Activated CD8-positive, alpha-beta memory T cell treated with anti-CD3 and anti-CD28 coated beads, Interleukin-2, amount 50 U/mL, for 24 hours (primary cell): ENCODE measurements around the gene VCL.
"Not testable (repeated sequence)": the region's sequence is repeated elsewhere in the genome, so short reads cannot be mapped to it uniquely, and the experiment has no call there.

Experiments used
- DNase-seq: peaks from one replicate; pipeline ENCODE4 v3.0.0-alpha.2; 2020; ENCODE audit errors: extremely low read depth

VCL gene

GRCh38 chr10:73997787-73998622, at the start of gene VCL:
Gene VCL (plus strand): TSS chr10:73998116. CDS start chr10:73998208, 92 bp downstream.
- peak; percentile 86 for DNase-seq

DNA sequence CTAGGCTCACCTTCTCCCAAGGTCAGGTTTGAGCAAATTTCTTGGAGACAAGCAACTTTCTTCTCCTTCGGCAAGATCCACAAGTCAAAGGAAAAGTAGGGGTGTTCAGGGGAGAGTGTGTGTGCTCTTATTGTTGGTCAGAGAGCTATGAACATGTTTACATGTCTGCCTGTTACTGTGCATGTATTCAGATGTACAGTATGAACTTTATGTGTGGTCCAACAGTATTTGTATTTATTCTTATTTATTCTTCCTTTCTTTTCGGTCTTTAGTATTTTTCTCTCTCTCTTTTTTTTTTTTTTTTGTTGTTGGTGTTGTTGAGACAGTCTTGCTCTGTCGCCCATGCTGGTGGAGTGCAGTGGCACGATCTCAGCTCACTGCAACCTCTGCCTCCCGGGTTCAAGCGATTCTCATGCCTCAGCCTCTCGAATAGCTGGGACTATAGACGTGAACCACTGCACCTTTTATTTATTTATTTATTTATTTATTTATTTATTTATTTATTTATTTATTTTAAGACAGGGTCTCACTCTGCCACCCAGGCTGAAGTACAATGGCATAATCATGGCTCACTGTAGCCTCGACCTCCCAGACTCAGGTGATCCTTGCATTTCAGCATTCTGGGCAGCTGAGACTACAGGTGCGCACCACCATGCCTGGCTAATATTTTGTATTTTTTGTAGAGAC, 48.8 kb upstream of the VCL start:
- no peak for DNase-seq

DNA sequence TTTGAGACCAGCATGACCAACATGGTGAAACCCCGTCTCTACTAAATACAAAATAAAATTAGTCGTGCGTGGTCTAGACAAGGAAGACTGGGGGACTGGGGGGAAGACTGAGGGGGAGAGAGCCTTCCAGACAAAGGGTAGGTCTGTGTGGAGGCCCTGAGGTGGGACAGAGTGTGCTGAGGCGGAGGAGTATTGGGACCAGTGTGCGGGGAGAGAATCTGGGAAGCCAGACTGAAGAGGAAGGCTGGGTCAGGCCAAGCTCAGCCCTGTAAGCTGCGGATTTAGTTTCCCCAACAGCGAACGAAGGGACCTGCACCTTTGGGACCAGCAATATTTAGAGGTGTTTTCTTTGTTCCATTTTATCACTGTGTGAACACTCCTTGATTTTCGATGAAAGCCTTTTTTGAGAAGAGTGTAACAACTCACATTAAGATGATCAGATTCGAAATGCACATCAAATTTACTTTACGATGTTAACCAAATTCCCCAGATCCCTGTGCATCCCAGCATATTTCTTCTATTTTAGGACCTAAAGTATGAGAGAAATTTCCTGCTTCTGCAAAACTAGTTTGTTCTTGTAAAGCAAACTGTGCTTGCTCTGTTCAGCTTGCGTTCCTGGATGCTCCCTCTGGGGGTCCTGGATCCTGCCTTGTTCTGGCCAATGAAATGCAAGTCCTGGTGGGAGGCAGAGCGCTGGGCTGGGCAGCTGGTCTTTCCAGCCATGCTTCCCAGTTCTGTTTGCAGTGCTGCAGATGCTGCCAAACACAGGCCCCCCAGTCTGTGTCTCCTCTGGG, 47.6 kb upstream of the VCL start:
- no peak for DNase-seq

- DNase-seq: no peak
Observed at GRCh38 chr10:73953665-73954064, 44.3 kb upstream of the VCL start.

GRCh38 chr10:73954737-73955136, 43.2 kb upstream of the VCL start:
- no peak for DNase-seq

GRCh38 chr10:73955719-73956118, 42.2 kb upstream of the VCL start:
- no peak for DNase-seq

DNA sequence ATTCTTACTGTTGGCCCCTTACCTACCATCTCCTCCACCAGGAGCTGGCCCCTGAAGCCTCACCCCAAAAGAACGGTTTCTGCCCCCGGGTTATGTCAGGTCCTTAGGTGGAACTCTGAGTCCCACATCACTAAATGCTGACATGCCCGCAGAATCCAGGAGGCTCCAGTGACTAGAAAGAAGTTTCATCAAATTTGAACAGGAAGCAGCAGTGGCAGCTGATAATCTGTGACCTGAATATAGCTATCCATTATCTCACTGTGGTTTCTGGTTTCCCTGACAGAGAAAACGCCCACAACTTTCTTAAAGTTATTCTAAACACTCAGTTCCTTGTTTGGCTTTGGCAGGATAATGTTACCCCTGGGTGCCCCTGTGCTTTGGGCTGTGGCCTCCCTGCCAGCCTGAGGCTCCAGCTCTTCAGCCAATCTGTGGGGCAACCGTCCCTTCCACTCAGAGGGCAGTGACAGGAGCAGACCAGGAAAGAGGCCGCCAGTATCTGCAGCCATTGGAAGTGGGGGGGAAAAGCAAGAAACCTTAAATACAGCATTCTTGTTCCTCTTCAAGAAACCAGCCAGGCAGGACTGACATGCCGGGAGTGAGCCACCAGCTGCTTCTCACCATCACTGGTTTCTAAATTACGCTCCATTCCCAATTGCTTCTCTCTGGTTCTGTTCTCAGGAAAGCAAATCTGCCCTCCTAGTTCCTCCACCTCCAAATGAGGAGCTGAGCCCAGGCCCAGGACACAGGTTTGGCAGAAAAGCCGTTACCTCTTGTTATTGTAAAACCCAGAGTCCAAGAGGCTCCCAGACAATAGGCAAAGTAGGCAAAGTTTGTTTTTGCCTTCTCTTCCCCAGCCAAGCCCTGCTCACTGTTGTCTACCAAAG, 41.2 kb upstream of the VCL start:
- no peak for DNase-seq

- no peak for DNase-seq
Observed at GRCh38 chr10:73959484-73960243, 38.3 kb upstream of the VCL start.

- DNase-seq: no peak
Observed at GRCh38 chr10:73962386-73962785, 35.5 kb upstream of the VCL start.

DNA sequence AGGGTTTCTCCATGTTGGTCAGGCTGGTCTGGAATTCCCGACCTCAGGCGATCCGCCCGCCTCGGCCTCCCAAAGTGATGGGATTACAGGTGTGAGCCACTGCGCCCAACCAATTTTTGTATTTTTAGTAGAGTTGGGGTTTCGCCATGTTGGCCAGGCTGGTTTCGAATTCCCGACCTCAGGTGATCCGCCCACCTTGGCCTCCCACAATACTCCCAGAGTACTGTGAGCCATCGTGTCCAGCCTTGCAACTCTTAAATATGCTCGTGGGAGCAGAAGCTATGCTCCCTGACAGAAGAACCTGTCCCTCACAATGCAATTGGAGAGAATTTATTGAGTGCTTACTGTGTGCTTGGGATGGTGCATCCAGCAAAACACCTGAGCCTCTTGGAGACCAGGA, 34.4 kb upstream of the VCL start:
- DNase-seq: not testable (repeated sequence)

DNA sequence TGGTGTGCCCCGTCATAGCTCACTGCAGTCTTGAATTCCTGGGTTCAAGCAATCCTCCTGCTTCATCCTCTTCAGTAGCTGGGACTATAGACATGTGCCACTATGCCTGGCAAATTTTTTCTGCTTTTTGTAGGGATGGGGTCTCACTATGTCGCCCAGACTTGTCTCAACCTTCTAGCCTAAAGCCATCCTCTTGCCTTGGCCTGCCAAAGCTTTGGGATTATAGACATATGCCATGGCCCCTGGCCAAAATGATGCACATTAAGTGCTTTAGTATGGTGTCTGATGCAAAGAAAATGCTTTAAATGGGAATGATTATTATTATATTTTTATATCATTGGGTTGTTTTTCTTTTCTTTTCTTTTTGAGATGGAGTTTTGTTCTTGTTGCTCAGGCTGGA, 33.2 kb upstream of the VCL start:
- DNase-seq: no peak

DNA sequence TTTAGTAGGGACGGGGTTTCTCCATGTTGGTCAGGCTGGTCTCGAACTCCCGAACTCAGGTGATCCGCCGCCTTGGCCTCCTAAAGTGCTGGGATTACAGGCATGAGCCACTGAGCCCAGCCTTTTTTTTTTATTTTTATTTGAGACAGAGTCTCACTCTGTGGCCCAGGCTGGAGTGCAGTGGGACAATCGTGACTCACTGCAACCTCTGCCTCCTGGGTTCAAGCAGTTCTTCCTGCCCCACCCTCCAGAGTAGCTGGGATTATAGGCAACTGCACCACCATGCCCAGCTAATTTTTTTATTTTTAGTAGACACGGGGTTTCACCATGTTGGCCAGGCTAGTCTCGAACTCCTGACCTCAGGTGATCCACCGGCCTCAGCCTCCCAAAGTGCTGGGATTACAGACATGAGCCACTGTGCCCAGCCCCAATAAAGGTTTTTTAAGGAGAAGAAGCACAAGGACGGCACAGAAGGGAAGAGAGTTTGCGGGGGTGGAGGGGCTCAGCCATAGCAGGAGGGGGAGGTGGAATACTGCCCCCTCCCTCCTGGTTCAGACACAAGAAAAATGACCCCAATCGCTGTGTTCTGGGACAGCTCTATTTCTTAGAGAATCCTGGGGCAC, 32.5 kb upstream of the VCL start:
- not testable (repeated sequence) for DNase-seq

DNA sequence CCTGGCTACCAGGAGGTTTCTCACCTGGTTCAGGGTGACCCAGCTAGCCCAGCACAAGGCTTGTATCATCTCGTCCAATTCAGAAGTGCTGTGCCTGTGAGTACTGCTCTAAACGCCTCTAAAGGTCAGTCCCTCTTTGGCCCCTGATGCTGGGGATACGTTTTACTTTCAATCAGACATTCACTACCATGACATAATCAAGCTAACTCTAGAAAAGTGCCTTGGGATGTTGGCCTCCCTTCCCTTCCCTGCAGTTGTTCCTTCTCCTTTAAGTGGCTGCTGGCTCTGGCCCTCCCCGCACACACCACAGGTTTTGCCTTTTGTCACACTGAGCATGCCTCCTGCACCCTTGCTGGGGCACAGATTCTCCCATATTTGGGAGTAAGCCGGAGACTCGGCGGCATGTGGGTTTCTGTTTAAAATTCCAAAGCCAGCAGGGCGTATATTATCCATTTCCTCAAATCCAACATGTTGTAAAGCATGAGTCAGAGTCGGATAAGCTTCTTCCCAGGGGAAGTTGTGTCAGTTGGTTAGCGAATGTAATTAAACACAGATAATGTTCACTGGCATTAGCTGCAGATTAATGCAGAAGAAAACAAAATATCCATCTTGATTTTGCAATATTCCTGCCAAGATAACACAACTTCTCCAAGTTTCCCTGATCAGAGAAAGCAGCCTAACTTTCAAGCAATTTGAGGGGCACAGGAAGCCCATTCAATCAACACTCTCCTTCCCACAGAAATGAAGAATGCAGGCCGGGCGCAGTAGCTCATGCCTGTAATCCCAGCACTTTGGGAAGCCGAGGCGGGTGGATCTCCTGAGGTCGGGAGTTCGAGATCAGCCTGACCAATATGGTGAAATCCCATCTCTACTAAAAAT, 31.8 kb upstream of the VCL start:
- DNase-seq: no peak

- no peak for DNase-seq
Observed at GRCh38 chr10:73967022-73967429, 30.9 kb upstream of the VCL start.

DNA sequence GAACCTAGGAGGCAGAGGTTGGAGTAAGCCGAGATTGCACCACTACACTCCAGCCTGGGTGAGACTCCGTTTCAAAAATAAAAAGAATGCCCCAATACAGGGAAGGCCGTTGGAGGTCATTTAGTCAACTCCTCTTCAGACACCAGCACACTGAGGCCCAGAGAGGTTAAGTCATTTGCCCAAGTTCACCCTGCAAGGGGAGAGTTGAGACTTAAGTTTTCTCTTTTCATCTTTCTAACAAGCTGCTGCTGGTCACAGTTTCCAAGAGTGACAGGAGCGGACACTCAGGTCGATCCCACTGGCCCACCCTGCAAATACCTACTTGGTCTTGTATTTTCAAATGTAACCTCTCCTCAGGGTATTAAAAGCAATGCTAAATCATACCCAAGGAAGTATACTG, 30.4 kb upstream of the VCL start:
- no peak for DNase-seq

- no peak for DNase-seq
Observed at GRCh38 chr10:73968098-73968521, 29.8 kb upstream of the VCL start.

DNA sequence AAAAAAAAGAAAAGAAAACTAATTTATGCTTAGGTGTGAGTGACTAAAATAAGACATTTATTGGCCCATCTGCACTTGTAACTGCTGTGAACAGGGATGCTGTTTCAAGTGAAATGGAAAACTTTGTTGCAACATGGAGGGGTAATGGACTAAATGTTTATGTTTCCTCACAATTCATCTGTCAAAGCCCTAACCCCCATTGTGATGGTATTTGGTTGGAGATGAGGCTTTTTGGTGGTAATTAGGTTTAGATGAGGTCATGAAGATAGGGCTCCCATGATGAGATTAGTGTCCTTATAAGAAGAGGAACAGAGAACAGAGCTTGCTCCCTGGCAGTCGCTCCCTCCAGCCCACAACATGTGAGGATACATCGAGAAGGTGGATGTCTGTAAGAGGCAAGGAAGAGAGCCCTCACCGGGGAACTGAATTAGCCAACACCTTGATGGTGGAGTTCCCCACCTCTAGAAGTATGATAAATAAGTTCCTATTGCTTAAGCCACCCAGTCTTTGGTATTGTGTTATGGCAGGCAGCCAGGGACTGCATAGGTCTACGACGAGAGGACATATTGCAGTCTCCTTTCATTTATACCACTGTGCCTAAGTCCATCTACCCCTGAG, 28.6 kb upstream of the VCL start:
- DNase-seq: no peak

- no peak for DNase-seq
Observed at GRCh38 chr10:73970845-73971244, 27.1 kb upstream of the VCL start.
